Gastrocnemius medialis (tissue), 4 donors: ENCODE data around the gene ARL2BP. TPM values are rescaled to one million over a fixed set of nuclear protein-coding genes. Genes with fewer than 3 reads are reported as not detected.

Experiments
- total RNA-seq, 4 donors: library from RNA; depleted of rRNA; stranded (reverse); fragments of >200 nt; gene quantifications; one replicate each; pipeline versions ENCODE4 v1.1.0 to v1.2.3, GENCODE V29; 2016

Gene ARL2BP
- total RNA-seq, 4 donors from 2014 or later: 25.5 to 52.6 (median 44.5) TPM

Other genes starting within 250 kb of the ARL2BP start
- 10 to 100 TPM; 11.7 to 20.0 (median 17.2) TPM for gene CPNE2, start 152.7 kb upstream of the ARL2BP start, total RNA-seq
- 10 to 100 TPM; 43.8 to 57.6 (median 53.4) TPM for gene PSME3IP1, start 59.2 kb upstream of the ARL2BP start, total RNA-seq
- gene RSPRY1, start 58.9 kb upstream of the ARL2BP start, total RNA-seq: 10 to 100 TPM; 15.4 to 24.1 (median 20.7) TPM
- 1 to 10 TPM; 1.2 to 6.2 (median 4.7) TPM for gene PLLP, start 39.4 kb downstream of the ARL2BP start, total RNA-seq
- not detected for gene CCL22, start 113.5 kb downstream of the ARL2BP start, total RNA-seq
- 10 to 100 TPM in 1 of 4 donors, 1 to 10 TPM in 3; 2.2 to 15.7 (median 6.7) TPM for gene CX3CL1, start 127.2 kb downstream of the ARL2BP start, total RNA-seq
- not detected for gene CCL17, start 159.5 kb downstream of the ARL2BP start, total RNA-seq
- 10 to 100 TPM; 31.0 to 38.8 (median 37.9) TPM for gene CIAPIN1, start 202.1 kb downstream of the ARL2BP start, total RNA-seq
- gene COQ9, start 202.2 kb downstream of the ARL2BP start, total RNA-seq: 100 to 1,000 TPM; 107 to 171 (median 135) TPM
- gene POLR2C, start 217.4 kb downstream of the ARL2BP start, total RNA-seq: 100 to 1,000 TPM in 3 of 4 donors, 10 to 100 TPM in 1; 97.2 to 162 (median 134) TPM
- 1 to 10 TPM; 2.2 to 3.6 (median 2.9) TPM for gene DOK4, start 241.2 kb downstream of the ARL2BP start, total RNA-seq